Nephron progenitor cell (in vitro differentiated cells): Measurements from ENCODE around the gene OR9G1.

Experiments used
- DNase-seq: peaks from one replicate; pipeline ENCODE4 v3.0.0; 2021
- H3K27ac Mint-ChIP-seq: 2 replicates; pipeline ENCODE4 v1.8.0; 2021; ENCODE audit warnings: mild to moderate bottlenecking, moderate library complexity, mixed read lengths
- H3K27me3 Mint-ChIP-seq: 2 replicates; pipeline ENCODE4 v1.8.0; 2021; ENCODE audit warnings: mild to moderate bottlenecking, low read depth, mixed read lengths; ENCODE audit not compliant: poor library complexity
- H3K36me3 Mint-ChIP-seq: 2 replicates; pipeline ENCODE4 v1.8.0; 2021; ENCODE audit warnings: low read depth, mixed read lengths
- H3K4me1 Mint-ChIP-seq: 2 replicates; pipeline ENCODE4 v1.8.0; 2021; ENCODE audit warnings: mixed read lengths
- H3K4me3 Mint-ChIP-seq: 2 replicates; pipeline ENCODE4 v1.8.0; 2021; ENCODE audit warnings: mild to moderate bottlenecking, moderate library complexity, mixed read lengths
- H3K9me3 Mint-ChIP-seq: 2 replicates; pipeline ENCODE4 v1.8.0; 2021; ENCODE audit warnings: mild to moderate bottlenecking, moderate library complexity, mixed read lengths
- TF ChIP-seq, protein P1 (sequence below): fragments of 200-600 bp; sonication (generic); IDR thresholded peaks from 2 replicates; pipeline ENCODE4 v1.5.0; 2021; ENCODE audit warnings: antibody characterized with exemption

Gene OR9G1

DNA sequence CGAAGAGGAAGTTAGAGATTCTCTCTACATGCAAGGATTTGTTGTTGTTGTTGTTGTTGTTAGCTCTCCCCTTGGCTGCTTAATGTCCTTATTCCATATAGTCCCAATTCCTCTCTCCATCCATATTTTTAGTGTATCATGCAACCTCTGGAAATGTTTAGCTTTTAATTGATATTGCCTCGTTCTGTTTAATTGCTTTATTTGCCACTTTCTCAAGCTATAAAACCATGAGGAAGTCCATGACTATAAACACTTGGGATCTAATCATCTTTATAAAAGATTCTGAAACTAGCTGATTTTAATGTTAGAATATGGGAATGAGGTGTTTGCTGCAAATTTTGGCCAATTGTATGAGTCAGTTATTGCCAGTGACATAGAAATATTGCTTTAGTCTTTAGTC lies 5.5 kb upstream of the OR9G1 start:
- no peaks in the 10 kb centered on the region for H3K9me3 Mint-ChIP-seq
- no peaks in the 10 kb centered on the region for H3K4me1 Mint-ChIP-seq
- H3K27me3 Mint-ChIP-seq = no peaks in the 10 kb centered on the region
- TF ChIP-seq, protein P1, sequence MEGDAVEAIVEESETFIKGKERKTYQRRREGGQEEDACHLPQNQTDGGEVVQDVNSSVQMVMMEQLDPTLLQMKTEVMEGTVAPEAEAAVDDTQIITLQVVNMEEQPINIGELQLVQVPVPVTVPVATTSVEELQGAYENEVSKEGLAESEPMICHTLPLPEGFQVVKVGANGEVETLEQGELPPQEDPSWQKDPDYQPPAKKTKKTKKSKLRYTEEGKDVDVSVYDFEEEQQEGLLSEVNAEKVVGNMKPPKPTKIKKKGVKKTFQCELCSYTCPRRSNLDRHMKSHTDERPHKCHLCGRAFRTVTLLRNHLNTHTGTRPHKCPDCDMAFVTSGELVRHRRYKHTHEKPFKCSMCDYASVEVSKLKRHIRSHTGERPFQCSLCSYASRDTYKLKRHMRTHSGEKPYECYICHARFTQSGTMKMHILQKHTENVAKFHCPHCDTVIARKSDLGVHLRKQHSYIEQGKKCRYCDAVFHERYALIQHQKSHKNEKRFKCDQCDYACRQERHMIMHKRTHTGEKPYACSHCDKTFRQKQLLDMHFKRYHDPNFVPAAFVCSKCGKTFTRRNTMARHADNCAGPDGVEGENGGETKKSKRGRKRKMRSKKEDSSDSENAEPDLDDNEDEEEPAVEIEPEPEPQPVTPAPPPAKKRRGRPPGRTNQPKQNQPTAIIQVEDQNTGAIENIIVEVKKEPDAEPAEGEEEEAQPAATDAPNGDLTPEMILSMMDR = no peak
- H3K4me3 Mint-ChIP-seq = no peak overlapping the region
- H3K27ac Mint-ChIP-seq = no peak overlapping the region
- H3K36me3 Mint-ChIP-seq = no peaks in the 10 kb centered on the region
- DNase-seq = no peak

DNA sequence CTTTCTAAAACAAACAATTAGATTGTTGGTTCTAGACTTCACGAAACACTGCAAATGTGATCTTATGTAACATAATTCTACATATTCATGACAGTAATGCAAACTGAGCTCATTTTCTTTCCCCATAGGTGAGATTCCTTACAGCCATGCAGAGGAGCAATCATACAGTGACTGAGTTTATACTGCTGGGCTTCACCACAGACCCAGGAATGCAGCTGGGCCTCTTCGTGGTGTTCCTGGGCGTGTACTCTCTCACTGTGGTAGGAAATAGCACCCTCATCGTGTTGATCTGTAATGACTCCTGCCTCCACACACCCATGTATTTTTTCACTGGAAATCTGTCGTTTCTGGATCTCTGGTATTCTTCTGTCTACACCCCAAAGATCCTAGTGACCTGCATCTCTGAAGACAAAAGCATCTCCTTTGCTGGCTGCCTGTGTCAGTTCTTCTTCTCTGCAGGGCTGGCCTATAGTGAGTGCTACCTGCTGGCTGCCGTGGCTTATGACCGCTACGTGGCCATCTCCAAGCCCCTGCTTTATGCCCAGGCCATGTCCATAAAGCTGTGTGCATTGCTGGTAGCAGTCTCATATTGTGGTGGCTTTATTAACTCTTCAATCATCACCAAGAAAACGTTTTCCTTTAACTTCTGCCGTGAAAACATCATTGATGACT lies 1.5 kb downstream of the OR9G1 start:
- H3K4me3 Mint-ChIP-seq = no peak overlapping the region
- TF ChIP-seq, protein P1 = no peak

DNA sequence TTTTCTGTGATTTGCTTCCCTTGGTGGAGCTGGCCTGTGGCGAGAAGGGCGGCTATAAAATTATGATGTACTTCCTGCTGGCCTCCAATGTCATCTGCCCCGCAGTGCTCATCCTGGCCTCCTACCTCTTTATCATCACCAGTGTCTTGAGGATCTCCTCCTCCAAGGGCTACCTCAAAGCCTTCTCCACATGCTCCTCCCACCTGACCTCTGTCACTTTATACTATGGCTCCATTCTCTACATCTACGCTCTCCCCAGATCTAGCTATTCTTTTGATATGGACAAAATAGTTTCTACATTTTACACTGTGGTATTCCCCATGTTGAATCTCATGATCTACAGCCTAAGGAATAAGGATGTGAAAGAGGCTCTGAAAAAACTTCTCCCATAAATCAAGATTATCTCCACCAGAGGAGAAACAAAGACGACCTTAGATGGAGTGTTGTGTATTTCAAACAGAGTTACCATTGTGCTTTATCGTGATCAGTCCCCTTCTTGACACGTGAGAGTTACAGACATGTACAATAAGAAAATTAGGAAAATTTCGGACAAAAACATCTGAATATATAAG lies 2.1 kb downstream of the OR9G1 start:
- no peaks in the 10 kb centered on the region for H3K36me3 Mint-ChIP-seq

More for the DNA sequence above, 1.5 kb downstream of the OR9G1 start:
- H3K27ac Mint-ChIP-seq = no peak overlapping the region
- H3K4me1 Mint-ChIP-seq = no peaks in the 10 kb centered on the region
- H3K36me3 Mint-ChIP-seq = no peaks in the 10 kb centered on the region
- no peaks in the 10 kb centered on the region for H3K9me3 Mint-ChIP-seq
- DNase-seq = no peak
- H3K27me3 Mint-ChIP-seq = peaks cover 3% of the 10 kb centered on the region

DNA sequence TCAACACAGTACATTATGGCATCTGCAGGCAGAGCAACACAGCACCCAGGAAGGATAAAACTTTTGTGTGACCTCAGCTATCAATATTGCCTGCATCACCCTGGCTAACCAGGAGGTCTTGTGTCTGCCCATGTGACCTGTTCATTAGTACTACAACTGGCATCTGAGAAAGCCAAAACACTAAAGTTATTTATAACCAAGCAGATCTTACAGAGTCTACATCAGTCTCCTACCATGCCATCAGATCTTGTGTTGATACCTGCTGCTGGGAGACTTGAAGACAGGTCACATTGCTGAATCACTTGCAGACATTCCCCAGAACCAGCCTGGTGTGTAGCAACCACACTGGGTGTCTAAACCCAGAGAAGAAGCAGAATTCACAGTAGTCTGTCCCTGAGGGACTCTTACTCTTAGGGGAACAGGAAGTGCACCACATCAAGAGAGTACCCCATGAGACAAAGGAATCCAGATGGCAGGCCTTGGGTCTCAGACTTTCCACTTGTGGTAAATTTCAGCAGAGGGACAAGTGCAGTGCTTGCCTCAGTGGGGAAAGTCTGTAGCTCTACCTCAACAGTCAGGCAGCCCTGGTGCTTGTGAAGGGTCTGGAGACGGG lies 7.0 kb downstream of the OR9G1 start:
- TF ChIP-seq, protein P1 = no peak
- H3K36me3 Mint-ChIP-seq = no peaks in the 10 kb centered on the region
- no peak for DNase-seq
- peaks cover 11% of the 10 kb centered on the region for H3K9me3 Mint-ChIP-seq
- H3K4me1 Mint-ChIP-seq = no peaks in the 10 kb centered on the region
- no peak overlapping the region for H3K4me3 Mint-ChIP-seq
- H3K27me3 Mint-ChIP-seq = peaks cover 3% of the 10 kb centered on the region
- no peak overlapping the region for H3K27ac Mint-ChIP-seq

More for the DNA sequence above, 2.1 kb downstream of the OR9G1 start:
- Mint-ChIP-seq H3K4me1 (no peaks in the 10 kb centered on the region), H3K27ac (no peak overlapping the region), H3K9me3 (no peaks in the 10 kb centered on the region), H3K27me3 (peaks cover 3% of the 10 kb centered on the region), H3K4me3 (no peak overlapping the region)
- TF ChIP-seq, protein P1 = no peak
- no peak for DNase-seq

DNA sequence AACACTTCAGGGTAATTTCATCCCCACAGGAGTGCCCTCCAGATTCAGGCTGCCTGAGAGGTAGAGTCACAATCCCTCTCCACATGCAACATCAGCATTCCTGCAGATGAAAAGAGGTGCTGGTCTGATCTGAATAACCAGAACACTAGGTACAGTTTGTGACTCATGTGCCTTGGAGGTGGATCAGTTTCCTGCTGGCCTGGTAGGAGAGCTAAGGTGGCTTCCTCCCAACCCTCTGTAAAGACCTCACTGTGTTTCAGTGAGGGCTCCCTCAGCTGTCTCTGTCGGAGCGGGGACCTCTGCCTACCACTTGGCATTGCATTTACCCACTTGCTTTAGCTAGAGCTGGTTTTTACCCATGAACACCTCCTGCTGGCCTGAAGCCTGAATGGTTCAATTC lies 7.6 kb downstream of the OR9G1 start:
- no peaks in the 10 kb centered on the region for H3K36me3 Mint-ChIP-seq
- H3K27me3 Mint-ChIP-seq = peaks cover 3% of the 10 kb centered on the region
- H3K9me3 Mint-ChIP-seq = peaks cover 15% of the 10 kb centered on the region
- no peak for DNase-seq
- no peaks in the 10 kb centered on the region for H3K4me1 Mint-ChIP-seq
- H3K27ac Mint-ChIP-seq = no peak overlapping the region
- H3K4me3 Mint-ChIP-seq = no peak overlapping the region
- TF ChIP-seq, protein P1 = no peak
